Measurements from ENCODE around the gene PHF2.

DNA sequence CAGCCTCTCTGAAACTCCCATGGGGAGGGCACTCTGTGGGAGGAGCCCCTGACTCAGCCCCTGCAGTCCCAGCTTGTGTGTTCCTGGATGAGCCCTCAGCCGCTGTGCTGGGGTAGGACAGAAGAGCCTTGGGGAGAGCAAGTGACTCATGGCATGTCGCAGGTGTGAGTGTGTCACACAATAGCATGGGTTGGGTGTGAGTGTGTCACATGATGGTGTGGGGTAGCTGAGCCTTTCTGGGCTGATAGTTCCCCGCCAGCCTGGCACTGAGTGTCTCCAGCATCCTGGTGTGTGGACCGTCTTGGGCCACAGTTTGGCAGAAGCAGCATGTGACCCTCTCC, 83.4 kb downstream of the PHF2 start:
- no peak for TF ChIP-seq CTCF (IDR thresholded peaks at IDR 0.05)
- TF ChIP-seq POLR2A (IDR thresholded peaks at IDR 0.05), result no peak

All from thyroid gland (tissue), 4 donors.